HG03060 (cell line): ENCODE measurements around the gene PRTN3.
"Not testable (repeated sequence)": the region's sequence is repeated elsewhere in the genome, so short reads cannot be mapped to it uniquely, and the experiment has no call there.

Source experiments
- ATAC-seq: cut with Tn5 transposase; IDR thresholded peaks from one replicate; pipeline ENCODE4 v1.9.1; 2021; ENCODE audit warnings: low read depth, moderate number of reproducible peaks; ENCODE audit not compliant: unreplicated experiment

Gene PRTN3

GRCh38 chr19:877992-878660, 37.3 kb downstream of the PRTN3 start:
- ATAC-seq = not testable (repeated sequence)

- not testable (repeated sequence) for ATAC-seq
These were observed 38.2 kb downstream of the PRTN3 start for GRCh38 chr19:878751-879561.

- no peak for ATAC-seq
These were observed 39.1 kb downstream of the PRTN3 start for GRCh38 chr19:879711-880438.

DNA sequence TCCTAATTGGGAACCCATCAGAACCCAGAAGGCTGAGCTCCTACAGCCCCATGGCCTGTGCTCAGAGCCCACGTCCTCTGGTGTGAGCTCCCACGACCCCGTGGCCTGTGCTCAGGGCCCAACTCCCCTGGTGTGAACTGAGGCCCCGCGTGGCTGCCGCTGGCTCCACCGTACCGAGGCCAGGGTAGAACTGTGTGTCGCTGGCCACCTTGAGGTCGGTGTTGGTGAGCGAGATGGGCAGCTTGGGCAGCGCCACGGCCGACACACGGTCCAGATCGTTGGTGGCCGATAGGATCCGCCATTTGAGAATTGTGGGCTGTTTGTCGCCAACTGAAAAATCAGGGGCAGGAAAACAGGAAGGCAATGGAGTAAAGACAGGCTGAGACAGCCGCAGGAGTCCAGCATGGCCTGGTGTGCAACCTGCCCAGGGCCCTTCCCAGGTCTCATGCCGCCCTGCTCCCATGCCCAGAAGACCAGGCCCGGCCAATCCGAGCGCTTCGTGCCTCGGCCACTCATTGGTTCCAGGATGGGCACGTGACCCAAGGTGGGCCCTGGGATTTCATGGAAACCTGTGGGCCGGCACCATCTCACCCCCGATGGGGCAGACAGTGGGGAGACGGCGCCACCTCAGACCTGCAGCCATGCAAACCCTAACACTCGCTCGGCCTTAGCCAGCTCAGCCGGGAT, 40.7 kb downstream of the PRTN3 start:
- no peak for ATAC-seq

- no peak for ATAC-seq
These were observed 42.2 kb downstream of the PRTN3 start for GRCh38 chr19:882871-883497.

DNA sequence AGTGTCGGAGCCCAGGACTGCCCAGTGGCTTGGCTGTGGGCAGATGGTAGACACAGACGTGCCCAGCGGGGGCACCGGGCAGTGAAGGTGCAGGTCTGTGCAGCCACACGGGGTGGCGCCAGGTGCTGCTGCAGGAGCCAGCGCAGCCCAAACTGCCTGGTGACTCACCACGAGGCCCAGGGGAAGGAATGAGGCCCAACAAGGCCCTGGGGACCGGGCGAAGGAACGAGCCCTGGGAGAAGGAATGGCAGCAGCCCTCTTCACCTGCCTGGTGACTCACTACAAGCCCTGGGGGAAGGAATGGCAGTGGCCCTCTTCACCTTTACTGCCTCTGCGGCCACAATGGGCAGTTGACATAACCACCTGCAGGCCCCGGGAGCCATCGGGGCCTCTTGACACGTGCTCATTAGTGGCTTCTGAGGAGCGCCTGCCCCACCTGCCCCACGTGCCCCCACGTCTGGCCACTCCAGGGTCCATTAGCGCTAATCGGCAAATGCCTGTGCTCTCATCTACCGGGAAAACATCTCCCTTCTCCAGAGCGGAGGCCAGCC, 42.9 kb downstream of the PRTN3 start:
- ATAC-seq = no peak

DNA sequence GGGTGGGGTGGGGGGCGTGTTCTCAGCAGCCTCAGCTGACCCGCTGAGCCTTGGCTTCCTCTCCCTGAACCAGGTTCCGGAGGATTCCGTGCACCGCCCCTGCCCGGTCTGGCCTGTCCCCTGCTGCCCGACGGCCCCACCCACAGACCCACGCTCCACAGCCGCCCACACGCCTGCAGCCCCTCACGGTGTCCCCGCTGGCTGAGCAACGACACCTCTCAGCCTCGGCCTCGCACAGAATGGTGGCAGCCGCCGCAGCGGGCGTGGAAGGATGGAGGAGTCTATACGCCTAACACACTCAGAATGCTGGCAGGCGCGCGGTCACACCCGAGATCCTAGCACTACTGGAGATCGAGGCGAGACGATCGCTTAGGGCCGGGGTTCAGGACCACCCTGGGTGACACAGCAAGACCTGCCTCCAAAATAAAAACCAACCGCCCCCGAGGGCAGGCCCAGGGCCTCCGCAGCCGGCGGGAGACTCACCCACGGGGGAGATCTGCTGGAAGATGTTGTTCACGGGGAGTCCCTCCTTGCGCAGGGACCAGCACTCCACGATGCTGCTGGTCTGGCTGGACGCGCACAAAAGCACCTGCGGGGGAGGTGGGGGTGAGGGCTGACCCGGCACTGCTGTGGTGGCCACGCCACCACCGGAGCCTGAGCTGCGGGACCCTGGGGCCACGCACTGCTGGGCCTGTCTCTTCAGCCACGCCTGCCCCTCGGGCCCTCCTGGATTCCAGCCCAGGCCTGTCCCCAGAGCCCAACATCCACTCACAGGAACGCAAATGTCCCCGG, 43.8 kb downstream of the PRTN3 start:
- ATAC-seq = no peak

DNA sequence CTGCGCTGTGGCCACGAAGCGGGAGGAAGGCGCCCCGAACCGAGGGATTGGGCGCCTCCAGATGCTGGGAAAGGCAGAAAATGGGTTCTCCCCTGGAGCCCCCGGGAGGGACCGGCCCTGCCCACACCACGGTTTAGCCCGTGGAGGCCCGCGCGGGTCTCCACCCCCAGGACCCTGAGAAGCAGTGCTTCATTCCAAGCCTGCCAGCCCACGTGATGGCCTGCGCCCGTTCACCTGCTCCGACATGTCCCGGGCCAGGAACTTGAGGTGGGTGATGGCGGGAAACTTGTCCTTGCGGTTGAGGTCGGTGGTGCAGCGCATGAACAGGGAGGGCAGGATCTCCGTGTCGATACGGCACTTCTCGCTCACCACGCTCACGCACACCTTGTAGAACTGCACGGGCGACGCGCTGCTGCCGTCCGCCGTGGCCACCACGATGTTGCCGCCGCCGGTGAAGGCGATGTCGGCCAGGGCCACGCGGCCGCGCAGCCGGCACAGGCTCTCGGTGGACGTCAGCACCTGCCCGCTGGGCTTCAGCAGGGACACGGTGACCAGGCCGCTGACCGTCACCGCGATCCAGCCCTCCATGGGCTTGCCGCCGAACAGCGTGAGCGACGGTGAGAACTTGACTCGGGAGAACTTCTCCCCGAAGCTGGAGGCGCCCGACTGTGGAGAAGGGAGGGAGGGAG, 44.9 kb downstream of the PRTN3 start:
- no peak for ATAC-seq

GRCh38 chr19:887072-887471, 46.3 kb downstream of the PRTN3 start:
- ATAC-seq = no peak

DNA sequence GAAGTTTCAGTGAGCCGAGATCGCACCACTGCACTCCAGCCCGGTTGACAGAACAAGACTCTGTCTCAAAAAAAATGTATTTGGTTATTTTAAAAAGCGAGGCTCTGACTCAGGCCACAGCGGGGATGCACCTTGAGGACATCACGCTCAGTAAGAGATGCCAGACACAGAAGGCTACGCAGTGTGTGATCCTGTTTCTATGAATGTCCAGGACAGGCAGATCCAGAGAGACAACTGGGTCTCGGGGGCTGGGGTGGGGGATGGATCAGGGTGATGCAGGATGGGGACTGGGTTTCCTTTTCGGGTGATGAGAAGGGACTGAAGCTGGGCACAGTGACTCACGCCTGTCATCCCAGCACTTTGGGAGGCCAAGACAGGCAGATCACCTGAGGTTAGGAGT, 46.8 kb downstream of the PRTN3 start:
- ATAC-seq = no peak

DNA sequence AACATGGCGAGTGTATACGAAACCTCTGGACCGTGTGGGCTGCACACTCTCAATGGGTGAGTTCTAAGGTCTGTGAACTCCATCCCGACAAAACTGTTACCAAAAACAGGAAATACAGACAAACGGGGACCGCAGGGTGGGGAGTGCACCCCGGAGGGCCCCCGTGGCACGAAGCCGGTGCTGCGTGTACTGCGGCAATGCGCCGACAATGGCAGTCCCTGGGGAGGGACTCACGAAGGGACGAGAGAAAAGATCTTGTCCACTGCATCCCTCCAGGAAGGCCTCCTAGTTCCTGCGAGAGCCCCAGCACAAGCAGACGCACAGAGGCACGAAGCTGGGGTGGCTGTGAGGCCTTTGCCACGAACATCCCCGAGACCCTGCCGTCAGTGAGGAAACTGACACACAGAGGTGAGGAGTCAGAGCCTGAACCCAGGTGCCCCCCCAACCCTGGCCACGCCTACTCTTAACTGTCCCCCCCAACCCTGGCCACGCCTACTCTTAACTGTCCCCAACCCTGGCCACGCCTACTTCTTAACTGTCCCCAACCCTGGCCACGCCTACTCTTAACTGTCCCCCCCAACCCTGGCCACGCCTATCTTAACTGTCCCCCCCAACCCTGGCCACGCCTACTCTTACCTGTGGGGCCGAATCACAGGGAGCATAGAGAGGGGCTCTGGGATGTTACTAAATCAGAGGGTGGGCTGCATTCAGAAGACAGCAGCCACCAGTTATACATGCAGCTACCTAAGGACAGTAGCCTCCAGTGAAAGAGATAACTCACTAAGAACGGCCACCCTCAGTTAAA, 48.0 kb downstream of the PRTN3 start:
- ATAC-seq = no peak

DNA sequence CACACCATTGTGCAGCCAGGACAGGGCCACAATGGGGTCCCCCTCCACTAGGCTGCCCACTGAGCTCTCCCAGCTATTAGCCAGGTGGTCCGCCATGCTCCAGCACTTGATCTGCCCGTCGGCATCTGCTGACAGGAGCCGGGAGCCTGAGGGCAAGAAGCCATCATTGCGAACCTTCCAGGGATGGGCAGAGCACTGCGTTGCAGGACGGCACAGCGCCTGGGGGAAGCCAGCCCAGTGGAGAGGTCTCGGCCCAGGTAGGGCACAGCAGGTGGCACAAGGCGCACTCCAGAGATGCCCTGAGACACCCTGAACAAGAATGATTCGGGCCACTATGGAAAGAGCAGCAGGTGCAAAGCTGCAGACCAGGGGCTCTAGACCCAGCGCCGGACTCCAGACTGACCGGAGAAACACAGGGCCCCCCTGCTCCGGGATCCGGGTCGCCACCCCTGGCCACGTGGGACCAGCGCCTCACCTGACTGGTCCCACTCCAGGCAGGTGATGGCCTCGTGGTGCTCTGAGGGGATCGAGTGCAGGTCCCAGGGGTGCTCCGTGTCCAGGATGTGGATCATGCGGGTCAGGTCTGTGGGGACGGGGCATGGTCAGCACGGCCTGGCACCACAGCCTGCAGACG, 49.0 kb downstream of the PRTN3 start:
- ATAC-seq = no peak

- no peak for ATAC-seq
These were observed 50.0 kb downstream of the PRTN3 start for GRCh38 chr19:890831-891230.

DNA sequence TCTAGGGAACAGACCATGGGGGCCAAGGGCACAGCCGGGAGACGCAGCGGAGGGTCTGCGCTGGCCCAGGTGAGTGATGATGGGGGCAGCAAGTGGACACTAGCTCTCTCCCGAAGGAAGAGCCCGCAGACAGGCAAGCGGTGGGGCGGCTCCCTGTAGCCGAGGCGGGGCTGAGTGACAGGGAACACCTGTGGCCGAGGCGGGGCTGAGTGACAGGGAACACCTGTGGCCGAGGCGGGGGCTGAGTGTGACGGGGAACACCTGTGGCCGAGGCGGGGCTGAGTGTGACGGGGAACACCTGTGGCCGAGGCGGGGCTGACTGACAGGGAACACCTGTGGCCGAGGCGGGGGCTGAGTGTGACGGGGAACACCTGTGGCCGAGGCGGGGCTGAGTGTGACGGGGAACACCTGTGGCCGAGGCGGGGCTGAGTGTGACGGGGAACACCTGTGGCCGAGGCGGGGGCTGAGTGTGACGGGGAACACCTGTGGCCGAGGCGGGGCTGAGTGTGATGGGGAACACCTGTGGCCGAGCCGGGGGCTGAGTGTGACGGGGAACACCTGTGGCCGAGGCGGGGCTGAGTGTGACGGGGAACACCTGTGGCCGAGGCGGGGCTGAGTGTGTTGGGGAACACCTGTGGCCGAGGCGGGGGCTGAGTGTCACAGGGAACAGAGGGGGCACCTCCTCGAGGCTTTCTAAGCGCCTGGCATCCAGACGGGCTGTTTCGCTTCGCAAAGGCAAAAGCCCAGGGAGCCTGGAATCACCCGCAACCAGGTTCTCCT, 50.8 kb downstream of the PRTN3 start:
- ATAC-seq = not testable (repeated sequence)

GRCh38 chr19:892243-892893, 51.6 kb downstream of the PRTN3 start:
- ATAC-seq = no peak
